Measurements from ENCODE around the gene FSTL3.

- no peak for TF ChIP-seq CTCF (IDR thresholded peaks at IDR 0.05)
- no peak for TF ChIP-seq POLR2A (IDR thresholded peaks at IDR 0.05)
Observed at GRCh38 chr19:651114-651818, 24.9 kb upstream of the FSTL3 start.
